Rectal smooth muscle tissue (tissue), 1 donor: Measurements from ENCODE around the gene BCLAF3.

Experiments
- H3K27ac ChIP-seq: one replicate; pipeline ENCODE4 v1.7.0; 2013; ENCODE audit warnings: low read depth, low read length, inconsistent platforms
- H3K27me3 ChIP-seq: one replicate; pipeline ENCODE4 v1.7.0; 2013; ENCODE audit warnings: low read length; ENCODE audit not compliant: control insufficient read depth, insufficient read depth
- H3K36me3 ChIP-seq: one replicate; pipeline ENCODE4 v1.7.0; 2013; ENCODE audit warnings: low read length; ENCODE audit not compliant: control insufficient read depth, insufficient read depth
- H3K4me1 ChIP-seq: one replicate; pipeline ENCODE4 v1.7.0; 2013; ENCODE audit warnings: low read length; ENCODE audit not compliant: control insufficient read depth, insufficient read depth
- H3K4me3 ChIP-seq: one replicate; pipeline ENCODE4 v1.7.0; 2013; ENCODE audit warnings: low read length
- H3K9ac ChIP-seq: one replicate; pipeline ENCODE4 v1.7.0; 2013; ENCODE audit warnings: low read length

The BCLAF3 gene

DNA sequence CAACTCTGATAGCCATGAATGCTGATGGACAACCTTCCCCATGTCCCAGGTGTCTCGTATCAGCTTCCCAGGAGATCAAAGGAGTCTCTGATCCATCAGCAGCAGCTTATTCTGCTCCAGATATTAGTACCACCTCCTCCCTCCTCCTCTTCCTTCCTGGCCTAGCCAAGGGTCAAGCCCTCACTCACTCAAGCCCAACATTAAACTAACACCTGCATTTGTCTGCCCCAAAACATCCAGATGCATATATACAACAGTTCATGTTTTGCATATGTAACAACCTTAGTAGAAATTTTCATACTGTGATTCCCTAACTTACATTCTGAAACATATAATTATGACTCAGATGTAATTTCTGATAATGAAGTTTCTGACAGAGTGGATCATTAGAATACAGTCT lies 29.9 kb downstream of the BCLAF3 start:
- Histone ChIP-seq H3K36me3 (peaks cover 4% of the 10 kb centered on the region), H3K27me3 (no peaks in the 10 kb centered on the region), H3K9ac (no peak overlapping the region), H3K4me1 (no peaks in the 10 kb centered on the region), H3K4me3 (no peak overlapping the region), H3K27ac (no peak overlapping the region)

DNA sequence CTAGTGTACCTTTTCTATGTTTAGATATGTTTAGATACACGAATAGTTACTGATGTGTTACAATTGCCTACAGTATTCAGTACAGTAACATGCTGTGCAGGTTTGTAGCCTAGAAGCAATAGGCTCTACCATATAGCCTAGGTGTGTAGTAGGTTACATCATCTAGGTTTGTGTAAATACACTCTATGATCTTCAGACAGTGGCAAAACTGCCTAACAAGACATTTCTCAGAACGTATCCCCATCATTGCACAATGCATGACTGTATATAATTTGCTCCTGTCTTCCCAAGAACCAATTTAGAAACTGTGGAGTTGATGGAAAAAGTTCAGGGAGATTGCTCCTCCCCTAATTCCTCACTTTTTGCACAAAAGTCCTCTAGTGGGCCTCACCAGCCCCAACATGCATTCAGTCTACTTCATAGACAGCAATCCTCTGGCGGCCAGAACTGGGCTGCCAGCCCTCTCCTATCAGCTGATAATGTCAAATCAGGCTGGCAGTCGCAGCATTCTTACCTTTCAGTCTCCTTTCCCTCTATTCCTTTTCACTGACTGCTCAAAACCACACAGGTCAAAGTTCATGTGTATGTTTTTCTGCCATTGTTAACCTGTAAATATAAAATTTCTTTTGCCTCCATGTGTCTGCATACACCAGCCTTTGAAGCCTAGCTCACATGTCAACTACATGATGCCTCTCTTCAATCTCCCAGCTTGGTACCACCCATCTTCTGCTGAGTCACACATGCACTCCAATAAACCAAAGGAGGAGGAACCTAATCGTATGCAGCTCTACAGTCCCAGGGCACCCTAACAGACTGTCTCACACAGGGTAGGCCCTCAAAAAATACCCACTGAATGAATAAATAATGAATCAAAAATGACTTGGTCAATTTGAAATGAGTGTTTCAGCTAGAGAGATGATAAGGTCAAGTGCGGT lies 32.0 kb downstream of the BCLAF3 start:
- Histone ChIP-seq H3K9ac (no peak overlapping the region), H3K27ac (no peak overlapping the region), H3K4me1 (no peaks in the 10 kb centered on the region), H3K27me3 (no peaks in the 10 kb centered on the region), H3K36me3 (no peaks in the 10 kb centered on the region), H3K4me3 (no peak overlapping the region)

DNA sequence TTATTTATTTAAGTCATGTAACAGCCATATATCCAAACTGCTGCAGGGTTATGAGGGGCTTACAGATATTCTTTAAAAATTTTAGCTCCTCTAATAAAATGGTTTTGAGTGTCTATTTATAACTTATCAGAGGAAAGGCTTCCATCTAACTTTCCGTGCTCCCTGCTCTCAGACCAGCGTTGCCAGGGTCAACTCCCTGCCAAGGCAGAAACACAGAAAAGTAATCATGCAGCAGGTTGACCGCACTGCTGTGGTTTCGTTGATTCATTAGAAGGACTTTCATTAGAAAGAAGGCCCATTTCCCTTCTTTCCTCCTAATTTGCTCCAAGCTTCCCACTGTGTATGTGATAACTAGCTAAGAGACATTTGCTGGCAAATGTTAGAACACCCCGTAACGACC lies 33.9 kb downstream of the BCLAF3 start:
- Histone ChIP-seq H3K4me1 (no peaks in the 10 kb centered on the region), H3K4me3 (no peak overlapping the region), H3K9ac (no peak overlapping the region), H3K27ac (no peak overlapping the region), H3K27me3 (no peaks in the 10 kb centered on the region), H3K36me3 (no peaks in the 10 kb centered on the region)

DNA sequence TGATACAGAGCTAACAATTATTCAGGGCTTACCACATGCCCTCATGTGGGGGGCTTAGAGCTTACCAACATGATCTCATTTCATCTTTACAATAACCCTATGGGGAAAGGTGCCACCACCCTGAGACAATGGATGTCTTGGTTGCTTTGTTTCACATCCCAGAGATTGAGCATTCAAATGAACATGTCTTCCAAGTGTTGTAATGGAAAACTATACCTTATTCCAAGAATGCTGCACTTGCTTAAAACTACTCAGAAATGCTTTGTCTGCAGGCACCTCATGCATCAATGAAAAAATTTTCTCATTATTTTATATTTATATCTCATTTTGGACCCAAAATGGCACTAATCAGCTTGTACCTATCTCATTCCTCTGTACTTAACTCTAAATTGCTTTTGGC lies 34.6 kb downstream of the BCLAF3 start:
- Histone ChIP-seq H3K27me3 (no peaks in the 10 kb centered on the region), H3K4me1 (no peaks in the 10 kb centered on the region), H3K9ac (no peak overlapping the region), H3K36me3 (no peaks in the 10 kb centered on the region), H3K27ac (no peak overlapping the region), H3K4me3 (no peak overlapping the region)

DNA sequence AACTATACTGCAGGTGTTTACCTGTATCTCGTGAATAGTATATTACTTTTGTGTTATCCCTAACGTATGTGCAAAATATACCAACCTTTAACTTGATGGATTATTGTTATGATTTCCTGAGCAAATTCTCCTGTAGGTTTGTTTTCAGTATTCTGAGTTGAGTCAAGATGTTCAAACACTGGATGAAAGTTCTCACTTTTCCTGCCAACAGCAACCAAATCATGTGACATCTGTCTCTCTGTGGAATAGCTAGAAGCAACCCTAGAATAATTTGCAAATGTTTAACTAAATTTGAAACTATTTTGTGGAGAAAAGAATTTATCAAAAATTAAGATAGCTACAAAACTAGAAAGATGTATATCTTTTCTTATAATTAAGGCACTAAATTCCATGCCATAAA lies 35.6 kb downstream of the BCLAF3 start:
- Histone ChIP-seq H3K9ac (no peak overlapping the region), H3K27ac (no peak overlapping the region), H3K36me3 (no peaks in the 10 kb centered on the region), H3K4me1 (no peaks in the 10 kb centered on the region), H3K27me3 (no peaks in the 10 kb centered on the region), H3K4me3 (no peak overlapping the region)

DNA sequence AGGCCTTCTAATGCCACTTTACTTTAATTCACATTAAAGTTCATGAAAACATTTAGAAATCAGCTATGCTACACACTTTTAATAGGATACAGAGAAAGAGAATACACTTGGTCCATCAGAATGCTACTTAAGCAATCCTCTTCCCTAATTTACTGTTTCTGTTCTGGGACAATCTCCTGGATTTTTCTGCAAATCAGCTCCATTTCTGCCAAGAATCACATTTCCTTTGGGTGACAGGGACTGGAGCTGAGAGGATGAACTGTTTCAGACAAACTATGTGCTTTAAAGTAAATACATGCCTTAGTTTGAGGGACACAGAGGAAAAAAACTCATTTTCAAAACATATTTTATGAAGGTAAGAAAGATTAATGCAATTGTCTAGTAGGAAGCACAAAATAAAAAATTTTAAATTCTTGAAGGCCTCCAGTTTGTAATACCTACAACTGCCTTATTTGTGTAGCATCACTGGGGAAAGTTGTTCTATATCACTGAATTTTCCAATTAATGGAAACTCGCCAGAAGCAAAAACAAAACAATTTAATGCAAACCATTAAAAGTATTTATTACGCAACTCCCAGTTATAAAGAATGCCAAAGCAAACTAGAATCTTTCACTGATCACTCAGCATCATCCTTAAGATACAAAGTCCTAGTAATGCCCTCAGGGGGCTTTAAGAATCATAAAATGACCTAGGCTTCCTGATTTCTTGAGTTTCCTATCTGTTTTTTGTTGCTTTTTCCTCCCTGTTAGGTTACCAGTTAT lies 36.3 kb downstream of the BCLAF3 start:
- Histone ChIP-seq H3K4me1 (no peaks in the 10 kb centered on the region), H3K27ac (no peak overlapping the region), H3K4me3 (no peak overlapping the region), H3K27me3 (no peaks in the 10 kb centered on the region), H3K9ac (no peak overlapping the region), H3K36me3 (no peaks in the 10 kb centered on the region)

DNA sequence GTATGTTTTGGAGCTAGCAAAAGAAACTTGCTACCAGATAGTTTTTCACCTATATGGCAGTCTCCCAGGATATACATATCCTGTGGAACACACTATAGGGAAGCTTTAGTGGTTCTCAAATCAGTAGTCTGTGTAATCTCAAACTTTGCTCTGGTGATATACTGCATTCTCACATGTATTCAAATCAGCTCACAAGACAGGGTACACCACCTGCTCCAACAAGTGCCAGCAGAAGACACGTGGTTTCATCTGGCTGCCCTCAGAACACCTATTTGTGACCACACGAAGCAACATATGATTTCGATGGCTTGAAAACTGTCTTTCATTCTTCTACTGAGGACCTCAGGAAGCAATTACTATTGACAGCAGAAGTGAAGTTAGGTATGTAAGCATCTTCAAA lies 37.7 kb downstream of the BCLAF3 start:
- H3K27ac ChIP-seq: no peak overlapping the region
- H3K9ac ChIP-seq: no peak overlapping the region
- no peaks in the 10 kb centered on the region for H3K36me3 ChIP-seq
- H3K4me1 ChIP-seq: no peaks in the 10 kb centered on the region
- no peak overlapping the region for H3K4me3 ChIP-seq
- H3K27me3 ChIP-seq: no peaks in the 10 kb centered on the region

DNA sequence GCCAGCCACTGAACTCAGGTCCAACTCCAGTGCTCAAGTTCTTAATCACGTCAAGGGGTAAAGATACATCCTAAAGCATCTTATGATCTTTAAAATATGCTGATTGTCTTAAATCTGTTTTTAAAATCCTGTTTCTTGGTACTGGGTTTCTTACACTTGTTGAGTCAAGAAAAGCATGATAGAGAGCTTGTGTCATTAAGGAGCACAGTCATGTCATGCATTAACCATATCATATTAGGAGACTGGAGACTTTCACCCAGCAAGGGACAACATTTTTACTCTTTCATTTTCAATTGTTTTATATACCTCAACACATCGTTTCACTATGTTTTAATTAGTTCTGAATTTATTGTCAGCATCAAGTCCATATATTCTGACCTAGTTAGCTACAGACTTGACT lies 41.5 kb downstream of the BCLAF3 start:
- Histone ChIP-seq H3K9ac (no peak overlapping the region), H3K4me1 (no peaks in the 10 kb centered on the region), H3K27ac (no peak overlapping the region), H3K36me3 (peaks cover 3% of the 10 kb centered on the region), H3K27me3 (no peaks in the 10 kb centered on the region), H3K4me3 (no peak overlapping the region)

DNA sequence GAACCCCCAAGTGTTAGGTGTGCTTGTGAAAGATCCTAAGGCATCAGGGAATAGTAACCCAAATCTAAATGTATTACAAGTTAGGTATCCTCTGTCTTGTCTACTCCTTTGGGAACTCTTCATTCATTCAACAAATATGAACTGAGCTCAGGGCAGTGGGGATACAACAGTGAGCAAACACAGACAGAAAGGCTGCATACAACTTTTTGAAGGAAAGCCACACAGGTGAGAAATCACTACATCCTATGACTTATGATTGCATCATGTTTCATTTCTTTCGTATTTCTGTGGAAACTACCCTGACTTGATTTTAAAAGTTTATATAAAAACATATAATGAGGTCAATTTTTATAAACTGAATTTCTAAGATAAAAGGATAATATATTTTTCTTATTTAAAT lies 43.2 kb downstream of the BCLAF3 start:
- Histone ChIP-seq H3K27me3 (no peaks in the 10 kb centered on the region), H3K9ac (no peak overlapping the region), H3K4me3 (no peak overlapping the region), H3K36me3 (peaks cover 3% of the 10 kb centered on the region), H3K27ac (no peak overlapping the region), H3K4me1 (no peaks in the 10 kb centered on the region)
